Smooth muscle cell (in vitro differentiated cells): ENCODE results near the gene ILF2. TPM values are rescaled to one million over a fixed set of nuclear protein-coding genes. Genes with fewer than 3 reads are reported as not detected.

Experiments used
- DNase-seq: peaks from one replicate; lab custom pipeline; 2025; ENCODE audit not compliant: unreplicated experiment; lab: John Stamatoyannopoulos, UW
- H2AFZ ChIP-seq: fragments of 200-600 bp; sonication (generic); 2 replicates; pipeline ENCODE4 v1.6.0; 2016; ENCODE audit warnings: antibody characterized with exemption, low read depth, mild to moderate bottlenecking
- H3F3A ChIP-seq: fragments of 200-600 bp; sonication (generic); 2 replicates; pipeline ENCODE4 v1.6.0; 2017; ENCODE audit warnings: antibody characterized with exemption, low read depth
- H3K27ac ChIP-seq: fragments of 200-600 bp; sonication (generic); 2 replicates; pipeline ENCODE4 v1.5.1; 2016; ENCODE audit warnings: low read depth, mild to moderate bottlenecking
- H3K27me3 ChIP-seq: fragments of 200-600 bp; sonication (generic); 2 replicates; pipeline ENCODE4 v1.6.1; 2016; ENCODE audit warnings: low read depth, mild to moderate bottlenecking
- H3K36me3 ChIP-seq: fragments of 200-600 bp; sonication (generic); 2 replicates; pipeline ENCODE4 v1.5.1; 2016; ENCODE audit warnings: low read depth
- H3K4me1 ChIP-seq: fragments of 200-600 bp; sonication (generic); 2 replicates; pipeline ENCODE4 v1.5.1; 2016; ENCODE audit warnings: low read depth
- H3K4me2 ChIP-seq: fragments of 200-600 bp; sonication (generic); 2 replicates; pipeline ENCODE4 v1.6.0; 2016; ENCODE audit warnings: mild to moderate bottlenecking
- H3K4me3 ChIP-seq: fragments of 200-600 bp; sonication (generic); 2 replicates; pipeline ENCODE4 v1.5.1; 2016; ENCODE audit warnings: mild to moderate bottlenecking
- H3K79me2 ChIP-seq: fragments of 200-600 bp; sonication (generic); 2 replicates; pipeline ENCODE4 v1.6.0; 2016; ENCODE audit warnings: low read depth, mild to moderate bottlenecking
- H3K9ac ChIP-seq: fragments of 200-600 bp; sonication (generic); 2 replicates; pipeline ENCODE4 v1.6.0; 2016; ENCODE audit warnings: low read depth
- H3K9me3 ChIP-seq: fragments of 200-600 bp; sonication (generic); replicated peaks from 2 replicates; pipeline ENCODE4 v1.5.1; 2016; ENCODE audit warnings: low read depth
- H4K20me1 ChIP-seq: fragments of 200-600 bp; sonication (generic); 2 replicates; pipeline ENCODE4 v1.6.0; 2016; ENCODE audit warnings: low read depth
- CTCF ChIP-seq: fragments of 200-600 bp; sonication (generic); IDR thresholded peaks from 2 replicates; pipeline ENCODE4 v1.5.1; 2017; ENCODE audit warnings: borderline replicate concordance, mild to moderate bottlenecking, antibody characterized with exemption; ENCODE audit not compliant: insufficient read depth, poor library complexity, severe bottlenecking
- WGBS: methylation state at CpG from one replicate; pipeline ENCODE4 v1.1.7; 2016; ENCODE audit warnings: low lambda C conversion rate; 5-methylcytosine and 5-hydroxymethylcytosine counted together
- microRNA-seq: library from miRNA; unstranded; fragments of <30 nt; microRNA quantifications from one replicate; pipeline ENCODE4, GENCODE V29; 2016; ENCODE audit warnings: borderline number of aligned reads
- polyA plus RNA-seq: library from polyadenylated mRNA; unstranded; fragments of >200 nt; fragmentation: Nextera tagmentation; extraction: Ambion mirVana; gene quantifications from 2 replicates; pipeline ENCODE4 v1.2.1, GENCODE V29; 2016
- small RNA-seq: library from RNA; depleted of rRNA; stranded (forward); fragments of <200 nt; gene quantifications from one replicate; pipeline ENCODE3, GENCODE V24; 2014
- total RNA-seq: library from RNA; depleted of rRNA; stranded (reverse); fragments of >200 nt; gene quantifications from 2 replicates; pipeline ENCODE4 v1.2.3, GENCODE V29; 2014

Gene ILF2
- total and polyA plus RNA-seq, 2 experiments from 2014 or later: 201 to 241 TPM

- DNase-seq: no peak
- peaks cover 47% of the 10 kb centered on the region for H3K4me1 ChIP-seq
- 13% methylated on average over 6 of the region's 9 CpGs for WGBS
Observed at GRCh38 chr1:153612755-153613331, 58.0 kb downstream of the ILF2 start, which contains the start of gene S100A16. TSS of gene S100A16 (minus strand) at chr1:153613137. CDS start at chr1:153608151, 4,986 bp downstream.

GRCh38 chr1:153612111-153612754, 58.6 kb downstream of the ILF2 start:
- Histone ChIP-seq H3K9me3 (no peaks in the 10 kb centered on the region), H3F3A (peaks cover 16% of the 10 kb centered on the region), H3K79me2 (peaks cover 33% of the 10 kb centered on the region), H2AFZ (no peak overlapping the region), H3K27ac (peak overlapping the region; percentile 69), H3K4me3 (peak overlapping the region; percentile 79), H3K4me2 (peak overlapping the region; percentile 99), H3K36me3 (no peaks in the 10 kb centered on the region), H4K20me1 (no peaks in the 10 kb centered on the region), H3K4me1 (peaks cover 47% of the 10 kb centered on the region), H3K9ac (peak overlapping the region; percentile 86), H3K27me3 (no peaks in the 10 kb centered on the region)
- WGBS: 61% methylated on average over 11 of the region's 11 CpGs
- no peak for DNase-seq
- no peak for TF ChIP-seq CTCF

More at GRCh38 chr1:153612755-153613331, 58.0 kb downstream of the ILF2 start, which contains the start of gene S100A16:
- Histone ChIP-seq H3K36me3 (no peaks in the 10 kb centered on the region), H3K27ac (peak within 1 kb of the TSS; percentile 69), H3K9me3 (no peaks in the 10 kb centered on the region), H2AFZ (peak within 1 kb of the TSS; percentile 18), H4K20me1 (no peaks in the 10 kb centered on the region), H3F3A (peaks cover 16% of the 10 kb centered on the region), H3K4me3 (peak within 1 kb of the TSS; percentile 79), H3K9ac (peak within 1 kb of the TSS; percentile 86), H3K27me3 (no peaks in the 10 kb centered on the region), H3K79me2 (peaks cover 33% of the 10 kb centered on the region), H3K4me2 (peak within 1 kb of the TSS; percentile 99)
- no peak for TF ChIP-seq CTCF

Small RNAs within 50 kb of the gene (microRNA-seq; reads per million reads assigned to microRNA genes)
- not detected for gene MIR8083

Small RNAs within 50 kb of the gene (small RNA-seq; reads per million reads assigned to genes)
- not detected for gene MIR8083
- not detected for gene RN7SL372P

Other genes with a start within 250 kb of the ILF2 start
- not detected in 2 replicates for gene S100A7, start 210.3 kb downstream of the ILF2 start, total RNA-seq
- not detected in 2 replicates for gene S100A7, start 210.3 kb downstream of the ILF2 start, polyA plus RNA-seq
- 410 and 499 TPM in 2 replicates for gene S100A6, start 135.0 kb downstream of the ILF2 start, total RNA-seq
- 1,358 and 1,471 TPM in 2 replicates for gene S100A6, start 135.0 kb downstream of the ILF2 start, polyA plus RNA-seq
- 1.6 and 5.7 TPM in 2 replicates for gene S100A5, start 130.1 kb downstream of the ILF2 start, total RNA-seq
- gene S100A5, start 130.1 kb downstream of the ILF2 start, polyA plus RNA-seq: 4.8 and 6.2 TPM in 2 replicates
- 1,139 and 1,222 TPM in 2 replicates for gene S100A4, start 125.2 kb downstream of the ILF2 start, total RNA-seq
- gene S100A4, start 125.2 kb downstream of the ILF2 start, polyA plus RNA-seq: 1,491 and 1,802 TPM in 2 replicates
- gene S100A3, start 121.7 kb downstream of the ILF2 start, total RNA-seq: 11.2 and 13.9 TPM in 2 replicates
- gene S100A3, start 121.7 kb downstream of the ILF2 start, polyA plus RNA-seq: 18.0 and 19.8 TPM in 2 replicates
- gene S100A2, start 105.1 kb downstream of the ILF2 start, total RNA-seq: 2.3 and 7.3 TPM in 2 replicates
- gene S100A2, start 105.1 kb downstream of the ILF2 start, polyA plus RNA-seq: 16.6 and 20.4 TPM in 2 replicates
- 198 and 238 TPM in 2 replicates for gene S100A16, start 57.9 kb downstream of the ILF2 start, total RNA-seq
- gene S100A16, start 57.9 kb downstream of the ILF2 start, polyA plus RNA-seq: 302 and 358 TPM in 2 replicates
- 20.1 and 25.1 TPM in 2 replicates for gene S100A14, start 54.7 kb downstream of the ILF2 start, total RNA-seq
- gene S100A14, start 54.7 kb downstream of the ILF2 start, polyA plus RNA-seq: 11.0 and 32.7 TPM in 2 replicates
- gene S100A13, start 43.5 kb downstream of the ILF2 start, total RNA-seq: 150 and 158 TPM in 2 replicates
- 474 and 498 TPM in 2 replicates for gene S100A13, start 43.5 kb downstream of the ILF2 start, polyA plus RNA-seq
- gene S100A1, start 42.6 kb downstream of the ILF2 start, total RNA-seq: 8.3 TPM in 1 of 2 replicates, not detected in the other
- 0.46 and 1.0 TPM in 2 replicates for gene S100A1, start 42.6 kb downstream of the ILF2 start, polyA plus RNA-seq
- gene CHTOP, start 36.9 kb downstream of the ILF2 start, total RNA-seq: 47.8 and 48.1 TPM in 2 replicates
- gene CHTOP, start 36.9 kb downstream of the ILF2 start, polyA plus RNA-seq: 49.7 and 50.2 TPM in 2 replicates
- 37.6 and 65.5 TPM in 2 replicates for gene SNAPIN, start 12.3 kb downstream of the ILF2 start, total RNA-seq
- 48.1 and 52.0 TPM in 2 replicates for gene SNAPIN, start 12.3 kb downstream of the ILF2 start, polyA plus RNA-seq
- gene NPR1, start 7.7 kb upstream of the ILF2 start, total RNA-seq: 0.09 and 0.54 TPM in 2 replicates
- 0.24 and 0.40 TPM in 2 replicates for gene NPR1, start 7.7 kb upstream of the ILF2 start, polyA plus RNA-seq
- gene INTS3, start 57.1 kb upstream of the ILF2 start, total RNA-seq: 33.6 and 34.8 TPM in 2 replicates
- gene INTS3, start 57.1 kb upstream of the ILF2 start, polyA plus RNA-seq: 22.3 and 27.6 TPM in 2 replicates
- 14.8 and 21.3 TPM in 2 replicates for gene SLC27A3, start 104.4 kb upstream of the ILF2 start, total RNA-seq
- gene SLC27A3, start 104.4 kb upstream of the ILF2 start, polyA plus RNA-seq: 36.0 and 41.0 TPM in 2 replicates